Right hindlimb (tissue), 1 donor: ENCODE results near the gene TBC1D8.
A peak's percentile ranks its signal among the peaks of the same experiment; 100 is the strongest.

ENCODE experiments used
- DNase-seq: peaks from one replicate; pipeline ENCODE4 v3.0.0-alpha.2; 2018

Gene TBC1D8

GRCh38 chr2:100972452-100972851 lies 178.7 kb downstream of the TBC1D8 start:
- no peak for DNase-seq

- no peak for DNase-seq
Measured at GRCh38 chr2:100971221-100971620, 180.0 kb downstream of the TBC1D8 start.

- no peak for DNase-seq
Measured at GRCh38 chr2:100969998-100970397, 181.2 kb downstream of the TBC1D8 start.

- DNase-seq = no peak
Measured at GRCh38 chr2:100968146-100969145, 182.7 kb downstream of the TBC1D8 start.

- DNase-seq = no peak
Measured at GRCh38 chr2:100967716-100968115, 183.5 kb downstream of the TBC1D8 start.

GRCh38 chr2:100965596-100965995 lies 185.6 kb downstream of the TBC1D8 start:
- no peak for DNase-seq

- peak; percentile 81 for DNase-seq
Measured at GRCh38 chr2:100964681-100965169, 186.5 kb downstream of the TBC1D8 start.

GRCh38 chr2:100964222-100964621 lies 187.0 kb downstream of the TBC1D8 start:
- DNase-seq = no peak

GRCh38 chr2:100963026-100963375 lies 188.2 kb downstream of the TBC1D8 start:
- DNase-seq = no peak

- DNase-seq = no peak
Measured at GRCh38 chr2:100962366-100963025, 188.7 kb downstream of the TBC1D8 start.

GRCh38 chr2:100960688-100961087 lies 190.5 kb downstream of the TBC1D8 start:
- no peak for DNase-seq

- DNase-seq = no peak
Measured at GRCh38 chr2:100959225-100959880, 191.8 kb downstream of the TBC1D8 start.

GRCh38 chr2:100957996-100958653 lies 193.1 kb downstream of the TBC1D8 start:
- DNase-seq = peak; percentile 83
